Stimulated activated CD4-positive, alpha-beta T cell treated with anti-CD3 and anti-CD28 coated beads, Interleukin-15, amount 100 ng/mL, for 1 hour (primary cell): Measurements from ENCODE around the gene CD2AP.
"Not testable (repeated sequence)": the region's sequence is repeated elsewhere in the genome, so short reads cannot be mapped to it uniquely, and the experiment has no call there.

Experiments used
- DNase-seq, 2 donors: peaks; one replicate each; pipeline ENCODE4 v3.0.0-alpha.2; 2020; ENCODE audit warnings: low read depth in 1 of 2, low spot score in 1 of 2

The CD2AP gene

DNA sequence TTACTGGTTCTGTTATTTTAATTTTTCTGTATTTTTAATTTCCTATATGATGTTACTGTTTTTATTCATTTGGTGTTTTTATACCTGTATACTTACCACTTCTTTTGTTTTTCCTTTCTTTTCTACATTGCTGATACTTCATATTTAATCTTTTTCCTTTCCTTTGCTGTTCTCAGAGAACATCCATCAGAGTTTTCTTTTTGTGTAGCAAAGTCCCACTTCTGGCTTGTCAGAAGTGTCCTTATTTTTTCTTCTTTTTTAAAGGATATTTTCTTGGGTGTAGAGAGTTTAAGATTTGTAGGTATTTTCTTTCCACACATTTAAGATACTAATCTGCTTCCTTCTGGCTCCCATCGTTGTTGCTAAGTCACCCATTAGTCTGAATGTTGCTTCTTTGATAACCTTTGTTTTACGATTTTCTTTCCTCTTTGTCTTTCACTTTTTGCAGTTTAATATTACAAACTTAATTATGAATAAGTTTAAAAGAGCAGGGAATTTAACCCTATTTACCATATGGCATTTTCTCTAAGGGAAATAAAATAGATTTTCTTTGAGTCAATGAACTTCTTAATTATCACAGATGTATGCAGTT is 18.5 kb downstream of the CD2AP start:
- DNase-seq: no peak

DNA sequence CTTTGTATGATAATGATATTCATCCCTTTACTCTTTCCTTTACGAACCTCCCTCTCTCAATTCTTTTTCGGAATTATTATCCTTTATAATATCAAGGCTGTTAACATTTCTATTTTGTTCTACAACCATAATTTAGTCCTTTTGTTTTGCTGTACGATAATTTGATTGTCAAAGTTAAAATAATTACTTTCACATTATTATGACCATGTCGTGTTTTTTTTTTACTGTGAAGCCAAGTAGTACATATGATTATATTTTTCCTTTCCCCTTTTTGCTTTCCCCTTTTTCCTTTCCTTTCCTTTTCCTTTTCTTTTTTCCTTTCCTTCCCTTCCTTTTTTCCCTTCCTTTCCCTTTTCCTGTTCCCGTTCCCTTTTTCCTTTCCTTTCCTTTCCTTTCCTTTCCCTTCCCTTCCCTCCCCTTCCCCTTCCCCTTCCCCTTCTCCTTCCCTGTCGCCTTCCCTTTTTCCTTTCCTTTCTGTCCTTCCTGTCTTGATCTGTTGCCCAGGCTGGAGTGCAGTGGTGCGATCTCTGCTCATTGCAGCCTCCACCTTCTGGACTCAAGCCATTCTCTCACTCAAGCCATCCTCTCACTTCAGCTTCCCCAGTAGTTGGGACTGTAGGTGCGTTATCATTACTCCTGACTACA is 19.5 kb downstream of the CD2AP start:
- DNase-seq: no peak

DNA sequence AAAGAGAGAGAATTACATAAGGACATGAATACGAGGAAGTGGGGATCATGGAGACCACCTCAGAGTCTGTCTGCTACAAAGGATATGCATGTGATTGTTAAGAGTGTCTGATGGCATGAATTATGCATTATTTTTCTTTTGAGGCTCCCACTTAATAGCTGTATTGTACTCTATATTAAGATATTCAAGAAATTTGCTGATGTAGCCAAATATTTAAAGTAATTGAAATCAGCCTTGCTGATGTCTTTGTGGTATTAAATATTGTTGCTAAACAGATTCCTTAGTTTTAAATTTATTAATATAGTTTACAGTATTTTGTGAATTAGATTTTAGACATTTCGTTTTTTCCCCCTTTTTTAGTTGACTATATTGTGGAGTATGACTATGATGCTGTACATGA is 25.3 kb downstream of the CD2AP start:
- DNase-seq: no peak

DNA sequence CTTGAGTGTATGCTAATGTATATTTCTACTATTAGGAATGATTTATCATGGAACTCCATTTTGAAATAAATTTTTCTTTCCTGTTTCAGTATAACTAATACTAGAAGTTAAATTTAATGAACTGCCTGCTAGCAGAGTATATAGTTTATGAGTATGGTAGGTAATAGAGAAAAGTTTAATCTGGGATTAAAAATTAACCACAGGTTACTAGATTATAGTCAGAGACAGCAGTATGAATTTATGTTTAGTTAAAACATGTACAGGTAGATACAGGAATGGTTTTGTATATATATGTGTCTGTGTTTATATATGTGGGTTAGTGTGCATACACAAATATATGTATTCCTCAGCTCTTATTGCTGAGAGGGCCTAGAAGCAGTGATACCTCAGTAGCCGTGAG is 32.3 kb downstream of the CD2AP start:
- no peak for DNase-seq

DNA sequence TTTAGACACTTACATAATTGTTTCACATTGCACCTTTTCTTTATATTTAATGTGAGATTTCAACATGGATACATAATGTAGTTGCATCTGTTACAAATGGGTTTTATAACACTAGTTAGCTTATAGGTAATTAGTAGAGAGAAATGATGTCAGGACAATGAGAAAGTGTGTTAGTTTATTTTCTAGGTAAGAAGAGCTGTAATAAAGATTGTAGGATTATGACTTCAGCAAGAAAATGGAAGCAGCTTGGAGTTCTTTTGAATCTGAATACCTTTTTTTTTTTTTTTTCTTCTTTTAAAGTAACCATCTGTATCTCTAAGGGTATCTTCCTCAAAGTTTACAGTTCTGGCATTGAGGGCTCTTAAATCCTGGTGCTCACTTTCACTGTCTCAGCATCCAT is 35.3 kb downstream of the CD2AP start:
- no peak for DNase-seq

DNA sequence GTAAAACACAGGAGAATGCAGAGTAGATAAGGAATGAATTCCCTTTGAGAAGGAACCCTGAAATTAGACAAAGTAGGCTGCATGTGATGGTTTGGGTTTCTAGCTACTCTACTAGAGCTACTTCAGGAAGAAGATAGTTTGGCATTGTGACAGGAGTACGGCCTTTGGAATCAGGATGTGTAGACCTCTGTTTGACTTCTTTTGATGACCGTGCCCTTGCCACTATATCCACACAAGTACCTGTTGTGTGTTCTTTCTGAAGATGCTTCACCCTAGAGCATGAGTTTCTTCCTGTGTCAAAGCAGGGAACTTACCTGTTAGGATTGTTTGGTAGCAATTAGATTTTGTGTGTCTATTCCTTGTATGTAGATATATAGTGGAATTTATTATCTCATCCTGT is 41.7 kb downstream of the CD2AP start:
- DNase-seq: no peak

DNA sequence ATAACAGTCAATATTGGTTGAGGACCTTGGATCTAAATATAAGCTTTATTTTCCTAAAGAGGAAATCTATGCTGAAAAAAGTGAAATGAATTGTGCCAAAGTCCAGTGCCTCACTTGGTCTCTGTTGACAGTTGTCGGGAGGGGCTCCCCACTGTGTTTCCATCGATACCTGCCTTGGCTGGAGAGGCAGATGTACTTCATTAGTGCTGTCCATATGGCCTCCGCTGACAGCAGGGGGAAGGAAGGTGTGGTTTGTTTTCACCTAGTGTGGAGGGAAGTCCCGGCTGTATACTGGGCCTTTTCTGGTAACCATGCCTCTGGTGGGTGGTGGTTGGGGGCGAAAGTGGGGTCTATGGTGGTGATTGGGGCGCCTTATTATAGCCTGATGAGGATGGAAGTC is 42.7 kb downstream of the CD2AP start:
- no peak for DNase-seq

DNA sequence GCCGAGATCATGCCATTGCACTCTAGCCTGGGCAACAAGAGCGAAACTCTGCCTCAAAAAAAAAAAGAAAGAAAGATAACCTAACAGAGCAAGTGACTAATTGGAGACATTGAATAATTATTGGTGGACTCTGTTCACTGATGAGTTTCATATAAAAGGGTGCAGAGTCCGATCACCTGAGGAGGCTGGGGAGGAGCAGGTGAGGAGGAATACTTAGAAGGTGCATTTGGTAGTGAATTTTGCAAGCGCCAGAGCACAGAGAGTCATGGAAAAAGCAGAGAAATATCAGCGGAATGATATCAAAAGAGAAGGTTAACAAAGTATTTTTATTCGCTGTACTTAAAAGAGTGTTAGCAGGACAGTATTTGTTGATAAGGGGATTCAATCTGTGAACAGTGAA is 44.4 kb downstream of the CD2AP start:
- no peak for DNase-seq

DNA sequence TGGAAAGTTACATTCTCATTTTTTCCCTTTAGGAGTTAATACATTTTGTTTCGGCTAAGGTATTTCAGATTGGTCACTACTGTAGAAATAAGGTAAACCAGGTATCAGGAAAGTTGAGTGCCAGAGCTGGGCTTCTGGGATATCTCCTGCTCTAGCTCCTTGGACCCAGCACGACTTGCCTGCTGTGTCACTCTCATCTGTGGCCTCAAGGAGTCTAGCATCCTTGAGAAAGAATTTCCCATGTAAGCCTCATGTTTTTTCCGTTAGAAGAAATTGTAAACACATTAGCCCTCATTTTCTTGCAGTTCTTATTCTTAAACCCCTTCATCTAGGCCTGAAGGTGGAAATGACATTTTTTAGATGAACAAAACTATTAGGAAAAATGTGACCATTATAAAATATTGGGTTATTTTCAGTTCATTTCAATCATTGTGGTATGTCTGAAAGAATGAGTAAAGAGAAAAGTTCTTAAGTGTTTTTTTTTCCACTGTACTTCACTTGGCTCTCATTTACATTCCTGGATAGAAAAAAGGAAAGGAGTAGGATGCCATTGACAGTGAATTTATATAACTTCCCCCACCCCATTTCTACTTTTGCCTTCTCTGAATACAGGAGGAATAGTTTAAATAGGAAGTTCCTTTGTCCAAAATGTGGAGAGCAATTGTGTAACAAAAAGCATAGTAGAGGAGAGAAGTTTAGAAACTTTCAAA is 46.7 kb downstream of the CD2AP start:
- DNase-seq: no peak

DNA sequence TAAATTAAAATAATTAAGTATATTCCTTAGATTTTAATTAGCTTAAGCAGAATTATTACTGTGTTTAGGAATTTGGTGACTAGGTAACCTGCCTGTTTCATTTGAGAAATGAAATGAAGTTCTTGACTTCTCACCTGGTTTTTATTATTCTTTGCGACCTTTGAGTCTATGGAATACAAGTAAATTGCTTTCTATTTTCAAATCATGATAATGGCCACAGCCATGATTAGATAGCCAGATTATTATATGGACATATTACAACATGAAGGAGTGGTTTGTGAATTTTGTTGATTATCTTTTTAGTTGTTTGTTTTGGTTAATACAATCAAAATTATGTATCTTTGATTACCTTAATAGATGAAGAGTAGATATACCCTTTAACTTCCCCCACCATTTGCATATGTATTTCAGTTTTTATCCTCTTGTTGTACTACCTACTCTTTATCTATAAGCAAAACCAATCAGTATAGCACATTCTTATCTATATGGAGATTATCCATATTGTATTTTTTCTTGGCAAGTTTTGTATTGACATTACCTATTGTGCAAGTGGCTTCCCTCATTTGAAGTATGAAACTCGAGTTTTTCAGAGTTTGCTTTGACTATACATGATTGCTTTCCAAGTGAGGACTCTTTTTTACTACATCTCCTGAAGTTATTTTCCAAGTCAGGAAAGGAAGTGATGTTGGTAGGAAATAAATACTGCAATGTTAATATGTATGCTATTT is 47.9 kb downstream of the CD2AP start:
- no peak for DNase-seq

DNA sequence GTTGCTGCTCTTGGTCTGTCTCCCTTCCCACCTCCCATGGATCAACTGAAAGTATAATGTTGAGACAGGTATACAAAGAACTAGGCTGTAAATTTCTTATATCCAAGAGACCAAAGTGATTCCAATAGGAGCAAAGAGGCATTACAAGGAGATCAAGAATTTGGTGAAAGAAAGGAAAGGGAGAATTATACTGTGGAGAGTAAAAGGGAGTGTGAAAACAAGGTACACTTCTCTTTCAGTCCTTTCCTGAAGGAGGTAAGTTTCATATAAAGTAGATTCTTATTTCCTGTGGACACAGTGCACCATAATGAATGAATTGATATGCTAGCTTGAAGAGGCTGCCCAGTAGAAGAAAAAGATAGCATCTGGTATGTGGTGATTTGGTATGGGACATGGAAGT is 49.7 kb downstream of the CD2AP start:
- DNase-seq: no peak

DNA sequence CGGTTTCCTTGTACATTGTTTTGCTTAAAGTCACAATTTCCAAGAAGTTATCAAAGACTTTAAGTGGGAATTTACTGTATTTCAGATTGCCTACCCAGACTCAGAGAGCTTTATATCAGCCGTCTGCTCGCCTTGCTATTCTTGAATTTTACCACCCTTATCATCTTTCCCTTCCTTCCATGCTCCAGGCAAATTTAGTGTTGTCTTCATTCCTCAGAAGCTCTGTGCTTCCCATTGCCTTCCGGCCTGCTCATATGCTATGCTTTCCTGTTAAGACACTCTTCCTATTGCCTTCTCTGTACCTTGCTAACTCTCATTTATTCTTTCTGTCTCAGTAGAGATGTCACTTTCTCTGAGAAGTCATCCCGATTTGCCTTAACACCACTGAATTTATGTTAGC is 52.1 kb downstream of the CD2AP start:
- DNase-seq: no peak

DNA sequence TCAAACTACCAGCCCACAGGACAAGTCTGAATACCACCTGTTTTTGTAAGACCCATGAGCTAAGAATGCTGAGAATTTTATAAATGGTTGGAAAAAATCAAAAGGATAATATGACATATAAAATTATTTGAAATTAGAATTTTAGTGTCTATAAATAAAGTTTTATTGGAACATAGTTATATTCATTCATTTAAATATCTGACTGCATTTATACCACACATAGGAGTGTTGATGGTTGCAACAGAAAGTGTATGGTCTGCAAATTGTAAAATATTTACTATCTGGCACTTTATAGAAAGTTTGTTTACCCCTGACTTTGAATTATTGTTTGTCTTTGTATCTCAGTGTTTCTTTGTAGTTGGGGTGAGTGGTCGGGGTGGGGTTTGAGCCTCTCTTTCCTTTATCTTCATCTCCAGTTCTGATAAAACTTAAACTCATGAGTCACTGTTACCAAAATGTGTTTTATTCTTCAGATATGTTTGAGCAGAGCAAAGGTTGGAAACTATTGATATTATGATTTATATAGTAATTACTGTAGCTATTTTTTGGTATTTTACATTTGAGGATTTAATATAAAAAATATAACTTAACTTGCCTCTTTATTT is 55.5 kb downstream of the CD2AP start:
- DNase-seq: no peak

DNA sequence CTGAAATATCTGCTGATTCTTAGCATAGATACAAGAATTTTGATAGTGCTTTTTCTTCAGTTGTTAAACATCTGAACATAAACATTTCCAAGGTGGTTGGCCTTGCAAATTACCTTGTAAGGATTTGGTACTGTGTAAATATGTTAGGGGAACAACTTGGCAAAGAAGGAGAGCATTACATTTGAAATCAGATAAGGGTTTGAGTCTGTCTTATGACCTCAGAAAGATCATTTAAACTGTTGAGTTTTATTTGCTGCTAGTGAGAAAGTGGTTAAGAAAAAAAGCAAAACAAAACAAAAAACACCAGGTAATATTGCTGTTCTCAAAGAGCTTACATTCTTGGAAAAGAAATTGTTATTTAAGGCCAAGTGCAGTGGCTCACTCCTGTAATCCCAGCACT is 56.5 kb downstream of the CD2AP start:
- no peak for DNase-seq

DNA sequence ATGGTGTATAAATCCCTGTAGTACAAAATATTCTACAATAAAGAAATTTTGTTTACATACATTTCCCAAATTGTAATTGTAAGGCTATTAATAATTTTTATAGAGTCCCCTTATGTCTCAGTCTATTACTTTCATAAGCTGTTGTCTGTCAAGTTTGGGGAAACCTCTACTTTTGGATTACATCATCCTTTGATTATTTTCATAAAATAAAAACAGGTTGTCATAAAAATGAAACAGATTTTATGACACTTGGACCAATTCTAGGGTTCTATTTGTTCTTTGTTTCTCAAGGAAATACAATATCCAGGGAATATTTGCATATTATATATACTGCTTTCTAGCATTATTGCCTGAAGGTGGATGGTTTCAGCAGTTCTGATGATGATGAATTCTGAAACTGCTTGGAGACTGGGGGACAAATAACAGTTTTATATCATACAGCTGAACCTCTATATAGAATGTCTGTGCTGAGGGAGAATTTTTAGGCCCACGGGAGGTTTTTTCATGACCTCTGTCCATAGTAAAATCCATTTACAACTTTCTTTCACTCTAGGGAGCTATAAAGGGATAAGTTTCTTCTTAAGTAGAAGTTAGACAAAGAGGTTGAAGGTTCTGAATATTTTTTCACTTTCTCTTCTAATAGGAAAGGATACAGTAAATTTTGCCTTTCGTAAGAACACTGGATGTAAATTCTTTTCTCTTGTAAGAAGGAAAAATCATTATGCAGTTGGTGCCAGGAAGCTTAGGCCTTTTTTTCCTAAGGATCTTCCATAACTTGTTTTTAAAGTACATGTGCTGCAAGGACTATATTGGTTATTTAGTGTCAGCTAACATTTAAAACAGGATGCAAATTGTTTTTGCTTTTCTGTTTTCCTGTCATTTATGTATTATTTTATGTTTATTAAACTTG is 58.0 kb downstream of the CD2AP start:
- no peak for DNase-seq

DNA sequence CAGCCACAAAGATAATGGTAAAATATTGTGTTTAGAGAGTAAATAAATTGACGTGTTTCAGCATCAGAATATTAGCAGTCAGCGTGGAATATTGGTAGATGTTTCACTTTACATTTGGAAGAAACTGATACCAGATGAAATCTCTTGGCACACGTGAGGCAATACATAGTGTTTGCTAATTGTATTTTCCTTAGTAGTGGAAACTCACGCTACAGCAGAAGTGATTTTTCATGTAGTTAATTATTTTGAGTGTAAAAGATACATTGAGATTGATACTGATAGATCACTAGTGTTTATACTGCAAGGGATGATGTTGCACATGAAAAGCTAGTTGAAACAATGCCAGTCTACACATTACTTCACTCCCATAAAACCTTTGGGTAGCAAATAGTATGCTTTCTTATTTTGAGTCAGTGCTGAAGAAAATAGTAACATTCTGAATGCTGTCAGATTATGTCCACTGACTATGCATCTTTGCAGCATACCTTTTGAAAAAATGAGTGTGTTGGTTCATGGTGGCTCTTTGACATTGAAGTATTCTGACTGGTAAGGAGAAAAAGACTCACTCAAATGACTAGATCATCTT is 59.3 kb downstream of the CD2AP start:
- no peak for DNase-seq

DNA sequence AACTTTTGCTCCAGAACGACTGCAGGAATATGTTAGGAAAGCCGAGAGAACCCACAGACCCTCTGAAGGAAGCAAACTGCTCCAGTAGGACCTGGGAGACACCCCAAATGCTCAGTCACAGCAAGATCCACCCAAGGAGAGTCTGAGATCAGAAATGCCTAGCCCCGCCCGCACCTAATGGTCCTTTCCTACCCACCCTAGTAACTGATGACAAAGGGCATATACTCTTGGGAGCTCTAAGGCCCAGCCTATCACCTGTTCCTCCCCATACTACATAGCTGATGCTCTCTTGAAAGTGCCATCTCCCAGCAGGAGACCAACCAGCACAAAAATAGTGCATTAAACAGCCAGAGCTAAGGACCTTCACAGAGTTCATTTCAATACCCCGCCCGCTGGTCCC is 67.6 kb downstream of the CD2AP start:
- DNase-seq: no peak

DNA sequence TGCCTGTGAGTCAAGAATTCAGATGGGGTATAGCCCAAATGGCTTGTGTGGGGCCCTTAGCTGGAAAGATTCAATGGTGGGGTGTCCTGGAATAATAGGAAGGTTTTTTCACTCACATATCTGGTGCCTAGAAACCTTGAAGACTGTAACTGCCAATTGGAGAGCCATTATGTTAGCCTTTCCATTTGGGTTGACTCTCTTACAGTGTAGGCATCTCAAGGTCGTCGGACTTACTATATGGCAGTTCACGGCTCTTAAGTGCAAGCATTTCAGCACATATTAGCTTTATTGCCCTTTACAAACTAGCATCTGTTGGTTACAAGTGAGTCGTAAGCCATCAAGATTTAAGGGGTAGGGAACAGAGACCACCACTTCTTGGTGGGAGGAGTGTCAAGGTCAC is 74.1 kb downstream of the CD2AP start:
- no peak for DNase-seq

DNA sequence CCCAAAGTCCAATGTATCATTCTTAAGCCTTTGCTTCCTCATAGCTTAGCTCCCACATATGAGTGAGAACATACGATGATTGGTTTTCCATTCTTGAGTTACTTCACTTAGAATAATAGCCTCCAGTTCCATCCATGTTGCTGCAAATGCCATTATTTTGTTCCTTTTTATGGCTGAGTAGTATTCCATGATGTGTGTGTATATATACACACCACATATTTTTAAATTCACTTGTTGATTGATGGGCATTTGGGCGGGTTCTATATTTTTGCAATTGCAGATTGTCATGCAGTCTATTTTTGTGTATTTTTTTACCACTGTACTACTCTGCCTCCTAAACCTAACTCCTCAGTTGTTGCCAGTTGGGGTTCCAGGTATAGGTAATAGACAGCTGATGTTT is 74.7 kb downstream of the CD2AP start:
- no peak for DNase-seq

DNA sequence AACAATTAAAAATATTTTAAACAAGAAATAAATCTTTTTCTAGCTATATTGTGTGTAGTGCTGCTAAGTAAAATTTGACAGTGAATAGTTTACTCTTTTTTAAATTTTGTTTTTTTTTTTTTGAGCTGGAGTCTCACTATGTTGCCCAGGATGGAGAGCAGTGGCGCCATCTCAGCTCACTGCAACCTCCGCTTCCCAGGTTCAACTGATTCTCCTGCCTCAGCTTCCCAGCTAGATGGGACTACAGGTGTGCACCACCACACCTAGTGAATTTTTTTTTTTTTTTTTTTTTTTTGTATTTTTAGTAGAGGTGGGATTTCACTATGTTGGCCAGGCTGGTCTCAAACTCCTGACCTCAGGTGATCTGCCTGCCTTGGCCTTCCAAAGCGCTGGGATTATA is 75.7 kb downstream of the CD2AP start:
- not testable (repeated sequence) for DNase-seq
